Measurements from ENCODE around the gene SSTR4. TPM values are rescaled to one million over a fixed set of nuclear protein-coding genes. Genes with fewer than 3 reads are reported as not detected.

The SSTR4 gene
- total and polyA plus RNA-seq, 2 donors (not counting 1 experiment from before 2014, with no cell fraction given), result not detected

DNA sequence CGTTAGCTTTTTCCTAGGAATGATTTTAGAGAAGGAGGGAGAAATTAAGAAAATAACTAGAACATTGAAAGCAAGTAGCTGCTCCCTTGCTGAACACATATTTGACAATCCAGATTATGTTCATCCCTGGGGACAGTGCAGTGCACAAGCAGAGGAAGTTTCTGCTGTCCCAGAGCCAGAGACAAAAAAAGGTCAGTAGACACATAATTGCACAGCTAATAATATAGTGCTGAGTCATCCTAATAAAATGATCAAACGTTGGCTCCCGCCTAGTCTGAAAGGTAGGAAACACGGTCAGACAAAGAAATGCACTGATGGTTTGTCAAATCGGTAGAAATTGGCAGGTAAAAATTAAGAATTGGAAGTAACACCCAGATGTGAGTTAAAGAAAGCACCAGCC is 21.7 kb upstream of the SSTR4 start:
- Histone ChIP-seq H3K4me1 (ENCODE audit: control insufficient read depth, extremely low read depth, insufficient read depth, low read length) (no peaks in the 10 kb centered on the region), H3K4me3 (replicated peaks in 1 of 4; ENCODE audit: control extremely low read depth in 1 of 4, insufficient read depth in 1 of 4, low read depth in 3 of 4, low read length in 4 of 4) (no peak overlapping the region), H3K4me2 (ENCODE audit: extremely low read depth, insufficient read depth, low read length) (no peak overlapping the region), H2AFZ (ENCODE audit: low read length) (no peak overlapping the region), H3K27me3 (ENCODE audit: control insufficient read depth, insufficient read depth, low read length) (no peaks in the 10 kb centered on the region), H3K79me2 (ENCODE audit: control insufficient read depth, insufficient read depth, low read length) (no peaks in the 10 kb centered on the region), H3K36me3 (ENCODE audit: control insufficient read depth, insufficient read depth, low read length) (no peaks in the 10 kb centered on the region), H3K9ac (ENCODE audit: insufficient read depth, low read length) (no peak overlapping the region), H3K27ac (ENCODE audit: insufficient read depth, low read length) (no peak overlapping the region), H4K20me1 (ENCODE audit: control insufficient read depth, extremely low read depth, insufficient read depth, low read length) (no peaks in the 10 kb centered on the region), H3K9me3 (ENCODE audit: control insufficient read depth, insufficient read depth, low read depth, low read length) (no peaks in the 10 kb centered on the region)
- TF ChIP-seq, protein P1, sequence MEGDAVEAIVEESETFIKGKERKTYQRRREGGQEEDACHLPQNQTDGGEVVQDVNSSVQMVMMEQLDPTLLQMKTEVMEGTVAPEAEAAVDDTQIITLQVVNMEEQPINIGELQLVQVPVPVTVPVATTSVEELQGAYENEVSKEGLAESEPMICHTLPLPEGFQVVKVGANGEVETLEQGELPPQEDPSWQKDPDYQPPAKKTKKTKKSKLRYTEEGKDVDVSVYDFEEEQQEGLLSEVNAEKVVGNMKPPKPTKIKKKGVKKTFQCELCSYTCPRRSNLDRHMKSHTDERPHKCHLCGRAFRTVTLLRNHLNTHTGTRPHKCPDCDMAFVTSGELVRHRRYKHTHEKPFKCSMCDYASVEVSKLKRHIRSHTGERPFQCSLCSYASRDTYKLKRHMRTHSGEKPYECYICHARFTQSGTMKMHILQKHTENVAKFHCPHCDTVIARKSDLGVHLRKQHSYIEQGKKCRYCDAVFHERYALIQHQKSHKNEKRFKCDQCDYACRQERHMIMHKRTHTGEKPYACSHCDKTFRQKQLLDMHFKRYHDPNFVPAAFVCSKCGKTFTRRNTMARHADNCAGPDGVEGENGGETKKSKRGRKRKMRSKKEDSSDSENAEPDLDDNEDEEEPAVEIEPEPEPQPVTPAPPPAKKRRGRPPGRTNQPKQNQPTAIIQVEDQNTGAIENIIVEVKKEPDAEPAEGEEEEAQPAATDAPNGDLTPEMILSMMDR (conservative IDR thresholded peaks at IDR 0.05 in 1 of 2, IDR thresholded peaks at IDR 0.05 in 1 of 2; ENCODE audit: low read depth in 1 of 2, low read length in 2 of 2), result no peak
- no peak for TF ChIP-seq EZH2 (IDR thresholded peaks at IDR 0.05; ENCODE audit: low read length, missing control alignments)
- no peak for DNase-seq (ENCODE audit: low read depth in 2 of 2)

DNA sequence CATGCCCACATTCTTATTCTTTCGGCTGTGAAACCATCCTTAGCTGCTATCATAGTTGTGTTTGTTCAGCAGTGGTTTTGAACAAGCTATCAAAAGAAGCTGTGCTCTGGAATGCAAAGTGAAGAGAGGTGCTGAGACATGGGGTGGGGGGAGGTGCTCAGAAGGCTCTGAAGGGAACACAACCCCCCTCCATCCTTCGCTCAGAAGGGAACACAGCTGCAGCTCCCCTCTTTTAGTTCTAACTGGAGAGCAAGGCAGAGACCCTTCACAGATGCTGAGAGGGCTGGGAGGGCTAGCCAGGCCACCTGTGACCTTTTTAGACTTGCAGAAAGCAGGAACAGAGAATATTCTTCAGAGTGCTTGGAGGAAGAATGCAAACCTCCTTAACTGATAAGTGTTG is 17.6 kb upstream of the SSTR4 start:
- Histone ChIP-seq H3K9ac (ENCODE audit: insufficient read depth, low read length) (no peak overlapping the region), H3K36me3 (ENCODE audit: control insufficient read depth, insufficient read depth, low read length) (no peaks in the 10 kb centered on the region), H3K27ac (ENCODE audit: insufficient read depth, low read length) (no peak overlapping the region), H3K27me3 (ENCODE audit: control insufficient read depth, insufficient read depth, low read length) (no peaks in the 10 kb centered on the region), H3K9me3 (ENCODE audit: control insufficient read depth, insufficient read depth, low read depth, low read length) (no peaks in the 10 kb centered on the region), H3K4me3 (replicated peaks in 1 of 4; ENCODE audit: control extremely low read depth in 1 of 4, insufficient read depth in 1 of 4, low read depth in 3 of 4, low read length in 4 of 4) (no peak overlapping the region), H3K4me2 (ENCODE audit: extremely low read depth, insufficient read depth, low read length) (no peak overlapping the region), H3K4me1 (ENCODE audit: control insufficient read depth, extremely low read depth, insufficient read depth, low read length) (no peaks in the 10 kb centered on the region), H2AFZ (ENCODE audit: low read length) (no peak overlapping the region), H3K79me2 (ENCODE audit: control insufficient read depth, insufficient read depth, low read length) (no peaks in the 10 kb centered on the region), H4K20me1 (ENCODE audit: control insufficient read depth, extremely low read depth, insufficient read depth, low read length) (no peaks in the 10 kb centered on the region)
- DNase-seq (ENCODE audit: low read depth in 2 of 2), result no peak
- TF ChIP-seq EZH2 (IDR thresholded peaks at IDR 0.05; ENCODE audit: low read length, missing control alignments), result no peak
- TF ChIP-seq, protein P1 (conservative IDR thresholded peaks at IDR 0.05 in 1 of 2, IDR thresholded peaks at IDR 0.05 in 1 of 2; ENCODE audit: low read depth in 1 of 2, low read length in 2 of 2), result no peak

DNA sequence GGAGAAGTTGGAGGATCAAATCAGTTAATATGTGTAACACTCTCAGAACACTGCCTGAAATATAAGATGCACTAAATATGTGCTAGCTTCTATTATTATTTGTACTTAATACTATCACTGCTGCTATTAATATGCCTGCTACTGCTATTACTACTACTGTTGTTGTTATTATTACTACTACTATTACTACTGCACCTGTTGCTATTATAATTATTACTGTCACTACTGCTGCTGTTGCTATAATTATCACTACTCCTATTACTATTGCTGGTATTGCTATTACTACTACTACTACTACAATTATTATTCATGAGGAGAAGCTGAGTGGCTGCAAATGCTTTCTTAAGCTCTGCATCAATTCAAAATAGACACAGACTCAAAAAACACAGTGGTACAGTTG is 16.7 kb upstream of the SSTR4 start:
- H3K79me2 ChIP-seq (ENCODE audit: control insufficient read depth, insufficient read depth, low read length), result no peaks in the 10 kb centered on the region
- no peak overlapping the region for H3K4me3 ChIP-seq (replicated peaks in 1 of 4; ENCODE audit: control extremely low read depth in 1 of 4, insufficient read depth in 1 of 4, low read depth in 3 of 4, low read length in 4 of 4)
- no peaks in the 10 kb centered on the region for H3K4me1 ChIP-seq (ENCODE audit: control insufficient read depth, extremely low read depth, insufficient read depth, low read length)
- H2AFZ ChIP-seq (ENCODE audit: low read length), result no peak overlapping the region
- no peaks in the 10 kb centered on the region for H3K36me3 ChIP-seq (ENCODE audit: control insufficient read depth, insufficient read depth, low read length)
- H3K27me3 ChIP-seq (ENCODE audit: control insufficient read depth, insufficient read depth, low read length), result no peaks in the 10 kb centered on the region
- H3K9ac ChIP-seq (ENCODE audit: insufficient read depth, low read length), result no peak overlapping the region
- no peak overlapping the region for H3K27ac ChIP-seq (ENCODE audit: insufficient read depth, low read length)
- DNase-seq (ENCODE audit: low read depth in 2 of 2), result no peak
- no peaks in the 10 kb centered on the region for H3K9me3 ChIP-seq (ENCODE audit: control insufficient read depth, insufficient read depth, low read depth, low read length)
- TF ChIP-seq, protein P1 (conservative IDR thresholded peaks at IDR 0.05 in 1 of 2, IDR thresholded peaks at IDR 0.05 in 1 of 2; ENCODE audit: low read depth in 1 of 2, low read length in 2 of 2), result no peak
- TF ChIP-seq EZH2 (IDR thresholded peaks at IDR 0.05; ENCODE audit: low read length, missing control alignments), result no peak
- no peak overlapping the region for H3K4me2 ChIP-seq (ENCODE audit: extremely low read depth, insufficient read depth, low read length)
- no peaks in the 10 kb centered on the region for H4K20me1 ChIP-seq (ENCODE audit: control insufficient read depth, extremely low read depth, insufficient read depth, low read length)
